Hematopoietic multipotent progenitor cell (in vitro differentiated cells): ENCODE measurements around the gene SH3TC1. TPM values are rescaled to one million over a fixed set of nuclear protein-coding genes. Genes with fewer than 3 reads are reported as not detected.

Experiments
- DNase-seq, 3 donors: peaks; one replicate each; pipeline ENCODE4 v3.0.0-alpha.2; 2011 to 2015; ENCODE audit warnings: low read depth in 2 of 3, low spot score in 2 of 3
- total RNA-seq: library from RNA; depleted of rRNA; stranded (reverse); fragments of >200 nt; gene quantifications from one replicate; pipeline ENCODE4 v1.2.3, GENCODE V29; 2012

SH3TC1 gene
- total RNA-seq, 1 donor: 88.1 TPM

- no peak for DNase-seq
These were observed 40.1 kb downstream of the SH3TC1 start for GRCh38 chr4:8239226-8239625.

GRCh38 chr4:8239661-8240060, 40.6 kb downstream of the SH3TC1 start:
- no peak for DNase-seq

DNA sequence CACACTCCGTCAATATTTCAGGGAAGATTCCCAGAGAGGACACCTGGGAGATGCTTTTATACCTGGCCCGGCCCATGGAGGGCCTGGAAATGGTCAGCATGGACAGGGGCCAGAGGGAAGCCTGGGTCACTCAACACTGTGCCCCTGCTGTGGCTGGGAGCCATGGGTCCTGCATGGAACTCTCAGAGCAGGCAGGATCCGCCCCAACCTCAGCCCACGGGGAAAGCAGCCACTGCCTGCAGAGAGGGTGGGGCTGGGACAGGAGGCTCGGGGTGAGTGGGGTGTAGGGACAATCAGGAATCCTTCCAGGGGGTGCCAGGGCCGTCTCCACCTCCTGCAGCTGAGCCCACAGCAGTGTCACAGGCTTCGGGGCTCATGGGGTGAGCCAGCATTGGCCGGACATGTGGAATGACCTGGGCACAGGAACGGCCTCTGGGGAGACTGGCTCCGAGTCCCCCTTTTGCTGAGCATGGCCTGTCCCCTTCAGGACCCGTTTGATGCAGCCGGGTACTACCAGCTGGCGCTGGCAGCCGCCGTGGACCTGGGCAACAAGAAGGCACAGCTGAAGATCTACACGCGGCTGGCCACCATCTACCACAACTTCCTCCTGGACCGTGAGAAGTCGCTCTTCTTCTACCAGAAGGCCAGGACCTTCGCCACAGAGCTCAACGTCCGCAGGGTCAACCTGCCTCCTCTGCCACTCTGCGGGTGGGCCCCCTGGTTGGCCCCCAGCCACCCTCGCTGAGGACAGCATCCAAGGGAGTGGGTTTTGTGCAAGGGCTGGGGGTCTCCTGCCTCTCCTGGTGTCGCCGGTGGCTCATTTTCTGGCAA, 41.3 kb downstream of the SH3TC1 start:
- DNase-seq: peak in 1 of 3 donors; percentile 33

GRCh38 chr4:8241211-8241779, 42.2 kb downstream of the SH3TC1 start:
- DNase-seq: no peak

DNA sequence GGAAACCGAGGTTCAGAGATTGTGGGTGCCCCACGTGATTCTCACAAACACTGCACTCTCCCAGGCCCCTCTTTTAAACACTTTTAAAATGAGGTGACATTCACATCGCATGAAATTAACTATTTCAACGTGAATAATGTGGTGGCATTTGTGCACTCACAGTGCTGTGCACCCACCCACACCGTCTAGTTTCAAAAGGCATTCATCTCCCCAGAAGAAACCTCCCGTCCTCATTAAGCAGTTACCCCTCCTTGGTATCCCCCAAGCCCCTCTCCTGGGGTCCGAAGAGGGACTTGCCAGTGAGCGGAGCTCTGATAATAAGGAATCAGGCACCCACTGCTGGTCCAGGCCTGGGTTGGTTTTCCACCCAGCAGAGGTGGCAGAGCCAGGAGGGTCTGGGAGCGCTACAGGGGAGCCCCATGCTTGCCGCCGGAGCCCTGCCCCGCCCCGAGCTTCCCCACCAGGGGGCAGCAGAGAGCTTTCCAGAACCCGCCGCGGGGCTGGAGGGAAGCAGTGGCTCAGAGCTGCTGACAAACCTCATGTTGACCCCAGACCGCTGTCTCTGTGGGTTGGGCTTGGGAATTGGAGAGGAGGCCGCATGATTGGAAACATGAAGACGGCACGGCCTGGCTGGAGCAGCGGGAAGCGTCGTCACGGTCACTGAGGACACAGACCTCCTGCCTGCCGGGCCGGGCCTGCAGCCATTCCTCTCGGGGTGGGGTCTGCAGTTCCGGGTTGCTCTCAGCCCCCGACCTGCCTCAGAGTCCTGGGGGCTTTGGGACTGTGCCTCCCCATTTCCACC, 43.0 kb downstream of the SH3TC1 start:
- peak; percentile 59 to 81 (median 69) for DNase-seq

DNA sequence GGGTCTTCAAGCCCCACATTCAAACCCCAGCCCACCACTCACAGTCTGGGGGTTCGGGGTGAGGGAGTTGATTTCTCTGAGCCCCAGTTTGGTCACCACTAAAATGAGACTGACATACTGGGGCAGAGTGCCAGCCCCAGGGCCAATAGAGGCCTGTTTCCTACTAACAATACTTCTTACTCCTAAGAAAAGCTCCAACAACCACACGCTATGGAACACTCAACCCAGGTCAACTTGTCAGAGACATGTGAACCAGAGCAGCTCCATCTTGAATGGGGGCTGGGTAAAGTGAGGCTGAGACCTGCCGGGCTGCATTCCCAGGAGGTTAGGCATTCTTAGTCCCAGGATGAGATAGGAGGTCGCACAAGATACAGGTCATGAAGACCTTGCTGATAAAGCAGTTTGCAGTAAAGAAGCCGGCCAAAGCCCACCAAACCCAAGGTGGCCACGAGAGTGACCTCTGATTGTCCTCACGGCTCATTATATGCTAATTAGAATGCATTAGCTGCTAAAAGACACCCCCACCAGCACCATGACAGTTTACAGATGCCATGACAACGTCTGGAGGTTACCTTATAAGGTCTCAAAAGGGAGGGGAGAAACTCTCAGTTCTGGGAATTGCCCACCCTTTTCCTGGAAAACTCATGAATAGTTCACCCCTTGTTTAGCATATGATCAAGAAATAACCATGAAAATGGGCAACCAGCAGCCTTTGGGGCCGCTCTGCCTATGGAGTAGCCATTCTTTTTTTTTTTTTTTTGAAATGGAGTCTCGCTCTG, 43.9 kb downstream of the SH3TC1 start:
- DNase-seq: no peak

GRCh38 chr4:8244001-8244757, 45.1 kb downstream of the SH3TC1 start:
- DNase-seq: no peak

DNA sequence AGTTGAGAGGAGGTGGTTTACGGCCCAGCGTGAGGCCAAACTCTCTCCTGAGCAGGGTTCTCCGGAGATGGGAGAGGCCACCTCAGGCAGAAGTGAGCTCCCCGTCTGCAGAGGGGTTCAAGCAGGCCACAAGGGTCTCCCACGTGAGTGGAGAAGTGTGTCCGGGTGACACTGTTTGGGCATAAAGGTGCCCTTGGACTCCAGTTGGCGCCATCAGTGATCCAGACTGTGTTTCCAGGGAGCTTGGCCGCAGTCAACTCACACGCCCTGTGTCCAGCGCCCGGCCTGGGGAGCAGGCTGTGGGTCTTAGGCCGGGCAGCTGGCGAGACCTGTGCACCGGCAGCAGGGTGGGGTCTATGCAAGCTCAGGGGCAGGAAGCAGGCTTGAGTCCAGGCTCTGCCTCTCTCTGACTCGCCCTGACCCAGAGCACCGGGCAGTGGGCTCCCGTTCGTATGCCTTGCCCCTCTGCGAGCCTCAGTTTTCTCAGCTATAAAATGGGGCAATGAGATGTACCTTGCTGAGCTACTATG, 45.9 kb downstream of the SH3TC1 start:
- no peak for DNase-seq

DNA sequence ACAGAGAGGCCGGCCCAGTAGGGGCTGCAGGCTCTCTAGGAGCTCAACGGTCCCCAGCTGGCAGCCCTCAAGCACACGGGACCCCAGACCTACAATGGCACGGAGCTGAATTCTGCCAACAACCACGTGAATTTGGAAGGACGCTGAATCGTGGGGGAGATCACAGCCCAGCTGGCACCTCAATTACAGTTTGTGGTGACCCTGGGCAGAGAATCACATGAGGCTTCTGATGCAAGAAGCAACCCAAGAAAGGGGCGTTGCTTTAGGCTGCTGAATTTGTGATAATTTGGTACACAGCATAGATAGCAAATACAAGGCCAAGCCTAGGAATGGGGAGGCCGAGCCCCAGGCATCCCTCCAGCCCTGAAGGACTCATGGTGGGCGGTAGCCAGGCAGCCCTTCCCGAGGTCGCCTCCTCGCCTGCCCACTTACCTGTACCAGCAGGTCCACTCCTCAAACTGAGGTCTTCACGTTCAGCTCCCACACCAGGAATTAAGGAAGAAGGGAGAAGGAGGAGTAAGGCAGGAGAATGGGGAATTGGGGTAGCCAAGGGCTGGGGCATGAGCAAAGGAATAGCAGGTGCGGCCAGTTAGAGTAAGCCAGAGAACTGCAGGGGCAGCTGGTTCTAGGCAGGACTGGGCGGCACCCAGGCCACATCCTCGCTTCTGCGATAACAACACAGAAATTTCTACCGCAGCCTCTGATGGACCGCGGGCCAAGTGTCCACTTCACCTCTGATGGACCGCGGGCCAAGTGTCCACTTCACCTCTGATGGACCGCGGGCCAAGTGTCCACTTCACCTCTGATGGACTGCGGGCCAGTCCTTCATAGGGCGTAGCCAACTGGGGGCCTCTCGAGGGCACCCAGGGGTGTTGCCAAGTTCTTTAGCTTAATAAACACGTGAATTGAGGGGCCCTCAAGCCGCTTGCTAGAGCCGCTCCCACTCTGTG, 47.1 kb downstream of the SH3TC1 start:
- peak in 1 of 3 donors; percentile 36 for DNase-seq

DNA sequence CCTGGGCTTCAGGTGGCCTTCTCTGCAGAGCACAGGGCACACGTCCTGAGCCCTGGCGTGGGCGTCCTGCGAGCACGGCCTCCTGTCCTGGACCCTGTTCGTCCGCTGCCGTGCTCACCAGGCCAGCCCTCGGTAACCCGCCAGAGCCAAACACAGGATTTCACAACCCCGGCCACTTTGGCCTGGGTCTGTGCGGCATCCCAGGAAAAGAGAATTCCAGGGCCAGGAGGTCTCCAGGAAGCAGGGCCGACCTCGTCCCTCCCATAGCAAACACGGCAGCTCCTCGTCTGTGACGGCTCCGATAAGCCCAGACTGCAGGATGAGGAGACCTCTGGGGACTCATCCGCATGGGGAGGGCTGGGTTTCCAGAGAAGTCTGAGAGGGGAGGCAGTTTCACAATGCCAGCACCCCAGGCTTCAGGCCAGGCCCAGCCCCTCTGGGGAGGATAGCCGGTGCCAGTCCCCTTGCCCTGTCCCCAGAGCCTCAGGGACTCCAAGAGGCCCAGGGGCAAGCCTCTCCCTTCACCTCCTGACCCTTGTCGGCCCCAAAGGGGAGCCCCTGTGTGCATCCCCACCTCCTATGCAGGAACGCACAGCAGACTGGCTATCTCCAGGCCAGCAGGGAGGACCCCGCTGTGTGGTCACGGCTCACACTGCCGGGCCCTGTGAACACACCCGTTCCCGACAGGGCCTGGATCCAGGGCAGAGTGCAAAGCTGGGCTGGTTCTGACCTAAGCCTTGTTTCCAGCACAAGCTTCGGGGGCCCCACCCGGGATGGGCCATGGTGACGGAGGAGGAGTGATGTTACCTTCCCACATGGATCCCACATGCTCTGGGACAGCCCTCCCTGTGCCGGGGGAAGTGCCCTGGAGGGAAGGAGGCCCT, 48.2 kb downstream of the SH3TC1 start:
- DNase-seq: no peak

GRCh38 chr4:8248091-8248490, 49.0 kb downstream of the SH3TC1 start:
- no peak for DNase-seq

DNA sequence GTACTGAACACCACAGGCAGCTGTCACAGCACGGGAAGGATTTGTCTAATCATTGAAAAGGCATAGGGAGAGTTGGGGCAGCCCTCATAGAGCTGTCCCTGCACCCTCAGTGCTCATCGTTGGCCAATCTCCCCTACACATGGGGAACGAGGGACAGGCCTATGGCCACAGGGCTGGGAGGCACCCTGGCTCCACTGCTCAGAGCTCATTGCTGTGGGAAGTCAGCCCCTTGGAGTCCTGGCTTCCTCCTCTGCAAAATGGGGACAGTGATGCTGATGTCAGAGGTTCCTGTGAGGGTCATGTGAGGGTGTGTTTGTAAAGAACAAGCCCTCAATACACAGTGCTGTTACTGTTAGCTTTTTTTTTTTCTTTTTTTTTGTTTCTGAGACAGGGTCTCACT, 51.1 kb downstream of the SH3TC1 start:
- DNase-seq: no peak

- no peak for DNase-seq
These were observed 51.5 kb downstream of the SH3TC1 start for GRCh38 chr4:8250637-8251036.

GRCh38 chr4:8251110-8251883, 52.2 kb downstream of the SH3TC1 start:
- no peak for DNase-seq

- DNase-seq: peak in 2 of 3 donors; percentile 47 to 65
These were observed 53.4 kb downstream of the SH3TC1 start for GRCh38 chr4:8252301-8253173.

GRCh38 chr4:8254076-8254475, 55.0 kb downstream of the SH3TC1 start:
- DNase-seq: no peak
